Measurements from ENCODE around the gene PFKP.

PFKP gene

GRCh38 chr10:3100856-3101640 lies 33.7 kb downstream of the PFKP start:
- peaks cover 2 to 5% of the 10 kb centered on the region in 2 experiments for H3K4me1 ChIP-seq (ENCODE audit: control insufficient read depth in 1 of 2, insufficient read depth in 1 of 2, low read depth in 1 of 2, low read length in 1 of 2)
- H3K36me3 ChIP-seq, result no peaks in the 10 kb centered on the region
- TF ChIP-seq CTCF (IDR thresholded peaks at IDR 0.05), result no peak
- H3K27me3 ChIP-seq, result peaks cover 5% of the 10 kb centered on the region
- H3K9me3 ChIP-seq, result no peaks in the 10 kb centered on the region
- no peak overlapping the region for H3K4me3 ChIP-seq (ENCODE audit: low read depth in 1 of 2, low read length in 1 of 2)
- H3K27ac ChIP-seq, result no peak overlapping the region

GRCh38 chr10:3102720-3103427 lies 35.5 kb downstream of the PFKP start:
- no peak overlapping the region for H3K4me3 ChIP-seq (ENCODE audit: low read depth in 1 of 2, low read length in 1 of 2)
- no peaks in the 10 kb centered on the region for H3K9me3 ChIP-seq
- H3K27ac ChIP-seq, result no peak overlapping the region
- peaks cover 0 to 2% of the 10 kb centered on the region in 2 experiments for H3K4me1 ChIP-seq (ENCODE audit: control insufficient read depth in 1 of 2, insufficient read depth in 1 of 2, low read depth in 1 of 2, low read length in 1 of 2)
- H3K27me3 ChIP-seq, result no peaks in the 10 kb centered on the region
- H3K36me3 ChIP-seq, result no peaks in the 10 kb centered on the region
- no peak for TF ChIP-seq CTCF (IDR thresholded peaks at IDR 0.05)

GRCh38 chr10:3103646-3104045 lies 36.3 kb downstream of the PFKP start:
- Histone ChIP-seq H3K27ac (no peak overlapping the region), H3K27me3 (no peaks in the 10 kb centered on the region), H3K4me1 (ENCODE audit: control insufficient read depth in 1 of 2, insufficient read depth in 1 of 2, low read depth in 1 of 2, low read length in 1 of 2) (peaks cover 0 to 2% of the 10 kb centered on the region in 2 experiments), H3K9me3 (no peaks in the 10 kb centered on the region), H3K36me3 (no peaks in the 10 kb centered on the region), H3K4me3 (ENCODE audit: low read depth in 1 of 2, low read length in 1 of 2) (no peak overlapping the region)
- TF ChIP-seq CTCF (IDR thresholded peaks at IDR 0.05), result no peak

GRCh38 chr10:3104251-3104918 lies 37.0 kb downstream of the PFKP start:
- no peak overlapping the region for H3K4me3 ChIP-seq (ENCODE audit: low read depth in 1 of 2, low read length in 1 of 2)
- TF ChIP-seq CTCF (IDR thresholded peaks at IDR 0.05), result no peak
- H3K27ac ChIP-seq, result no peak overlapping the region
- H3K36me3 ChIP-seq, result no peaks in the 10 kb centered on the region
- H3K9me3 ChIP-seq, result no peaks in the 10 kb centered on the region
- peaks cover 0 to 2% of the 10 kb centered on the region in 2 experiments for H3K4me1 ChIP-seq (ENCODE audit: control insufficient read depth in 1 of 2, insufficient read depth in 1 of 2, low read depth in 1 of 2, low read length in 1 of 2)
- no peaks in the 10 kb centered on the region for H3K27me3 ChIP-seq

- H3K9me3 ChIP-seq, result no peaks in the 10 kb centered on the region
- no peaks in the 10 kb centered on the region for H3K27me3 ChIP-seq
- H3K36me3 ChIP-seq, result no peaks in the 10 kb centered on the region
- peaks cover 0 to 2% of the 10 kb centered on the region in 2 experiments for H3K4me1 ChIP-seq (ENCODE audit: control insufficient read depth in 1 of 2, insufficient read depth in 1 of 2, low read depth in 1 of 2, low read length in 1 of 2)
- no peak overlapping the region for H3K4me3 ChIP-seq (ENCODE audit: low read depth in 1 of 2, low read length in 1 of 2)
- no peak for TF ChIP-seq CTCF (IDR thresholded peaks at IDR 0.05)
- no peak overlapping the region for H3K27ac ChIP-seq
Observed at GRCh38 chr10:3105166-3105565, 37.8 kb downstream of the PFKP start.
